KMS-11 (cell line): ENCODE measurements around the gene SLC25A26.

ENCODE experiments used
- H2AFZ ChIP-seq: fragments of 200-600 bp; sonication (generic); 2 replicates; pipeline ENCODE4 v1.6.1; 2016; ENCODE audit warnings: antibody characterized with exemption, mixed run types, low read depth
- H3K27ac ChIP-seq: fragments of 200-600 bp; sonication (generic); 2 replicates; pipeline ENCODE4 v1.6.1; 2016; ENCODE audit warnings: mild to moderate bottlenecking, mixed run types
- H3K27me3 ChIP-seq: fragments of 200-600 bp; sonication (generic); 2 replicates; pipeline ENCODE4 v1.6.1; 2017; ENCODE audit warnings: mild to moderate bottlenecking, low read depth, mixed run types, moderate library complexity; ENCODE audit not compliant: insufficient read depth
- H3K36me3 ChIP-seq: fragments of 200-600 bp; sonication (generic); 2 replicates; pipeline ENCODE4 v1.6.1; 2017; ENCODE audit warnings: mild to moderate bottlenecking, mixed run types; ENCODE audit not compliant: insufficient read depth
- H3K4me1 ChIP-seq: fragments of 200-600 bp; sonication (generic); 2 replicates; pipeline ENCODE4 v1.6.1; 2016; ENCODE audit warnings: mild to moderate bottlenecking, low read depth, mixed run types; ENCODE audit not compliant: poor library complexity, severe bottlenecking
- H3K4me2 ChIP-seq: fragments of 200-600 bp; sonication (generic); 2 replicates; pipeline ENCODE4 v1.7.0; 2016; ENCODE audit warnings: mild to moderate bottlenecking, mixed run types
- H3K4me3 ChIP-seq: fragments of 200-600 bp; sonication (generic); IDR thresholded peaks from 2 replicates; pipeline ENCODE4 v1.6.1; 2017; ENCODE audit warnings: low read depth, low read length, mixed read lengths; ENCODE audit not compliant: insufficient read depth
- H3K79me2 ChIP-seq: fragments of 200-600 bp; sonication (generic); 2 replicates; pipeline ENCODE4 v1.6.1; 2016; ENCODE audit warnings: low read depth, mixed run types; ENCODE audit not compliant: insufficient read depth
- H3K9ac ChIP-seq: fragments of 200-600 bp; sonication (generic); 2 replicates; pipeline ENCODE4 v1.6.1; 2016; ENCODE audit warnings: mild to moderate bottlenecking, mixed run types
- H4K20me1 ChIP-seq: fragments of 200-600 bp; sonication (generic); 2 replicates; pipeline ENCODE4 v1.6.1; 2016; ENCODE audit warnings: mild to moderate bottlenecking, mixed run types; ENCODE audit not compliant: insufficient read depth
- TF ChIP-seq, protein P1 (sequence below): fragments of 200-600 bp; sonication (generic); conservative IDR thresholded peaks from 2 replicates; pipeline ENCODE4 v1.6.1; 2017; ENCODE audit warnings: low read depth, mild to moderate bottlenecking, antibody characterized with exemption, low read length, moderate library complexity, mixed read lengths

The SLC25A26 gene

DNA sequence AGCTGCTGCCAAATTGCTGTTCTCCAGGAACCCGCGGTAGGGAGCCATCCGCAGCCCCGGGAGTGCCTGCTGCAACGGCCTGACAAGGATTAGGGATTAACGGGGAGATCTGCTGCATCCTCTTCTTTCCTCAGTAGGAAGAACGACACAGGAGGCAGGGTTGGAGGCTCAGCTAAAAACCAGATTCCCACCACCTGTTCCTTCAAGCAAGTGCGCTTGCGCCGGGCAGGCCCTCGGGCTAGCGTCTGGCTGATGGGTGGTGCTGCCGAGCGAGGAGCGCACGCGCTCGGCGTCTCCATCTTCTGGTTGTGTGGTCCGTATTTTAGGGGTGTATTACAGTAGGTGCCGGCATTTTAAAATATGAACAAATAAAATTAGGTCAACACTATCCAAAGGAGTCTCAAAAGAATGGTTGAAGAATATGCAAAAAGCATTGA is 25.4 kb upstream of the SLC25A26 start:
- H3K4me2 ChIP-seq, result no peak overlapping the region
- no peak overlapping the region for H3K9ac ChIP-seq
- no peaks in the 10 kb centered on the region for H4K20me1 ChIP-seq
- H3K36me3 ChIP-seq, result no peaks in the 10 kb centered on the region
- TF ChIP-seq, protein P1, sequence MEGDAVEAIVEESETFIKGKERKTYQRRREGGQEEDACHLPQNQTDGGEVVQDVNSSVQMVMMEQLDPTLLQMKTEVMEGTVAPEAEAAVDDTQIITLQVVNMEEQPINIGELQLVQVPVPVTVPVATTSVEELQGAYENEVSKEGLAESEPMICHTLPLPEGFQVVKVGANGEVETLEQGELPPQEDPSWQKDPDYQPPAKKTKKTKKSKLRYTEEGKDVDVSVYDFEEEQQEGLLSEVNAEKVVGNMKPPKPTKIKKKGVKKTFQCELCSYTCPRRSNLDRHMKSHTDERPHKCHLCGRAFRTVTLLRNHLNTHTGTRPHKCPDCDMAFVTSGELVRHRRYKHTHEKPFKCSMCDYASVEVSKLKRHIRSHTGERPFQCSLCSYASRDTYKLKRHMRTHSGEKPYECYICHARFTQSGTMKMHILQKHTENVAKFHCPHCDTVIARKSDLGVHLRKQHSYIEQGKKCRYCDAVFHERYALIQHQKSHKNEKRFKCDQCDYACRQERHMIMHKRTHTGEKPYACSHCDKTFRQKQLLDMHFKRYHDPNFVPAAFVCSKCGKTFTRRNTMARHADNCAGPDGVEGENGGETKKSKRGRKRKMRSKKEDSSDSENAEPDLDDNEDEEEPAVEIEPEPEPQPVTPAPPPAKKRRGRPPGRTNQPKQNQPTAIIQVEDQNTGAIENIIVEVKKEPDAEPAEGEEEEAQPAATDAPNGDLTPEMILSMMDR, result no peak
- no peak overlapping the region for H2AFZ ChIP-seq
- H3K79me2 ChIP-seq, result no peaks in the 10 kb centered on the region
- H3K4me3 ChIP-seq, result no peak overlapping the region
- no peak overlapping the region for H3K27ac ChIP-seq
- H3K27me3 ChIP-seq, result no peaks in the 10 kb centered on the region
- H3K4me1 ChIP-seq, result no peaks in the 10 kb centered on the region

DNA sequence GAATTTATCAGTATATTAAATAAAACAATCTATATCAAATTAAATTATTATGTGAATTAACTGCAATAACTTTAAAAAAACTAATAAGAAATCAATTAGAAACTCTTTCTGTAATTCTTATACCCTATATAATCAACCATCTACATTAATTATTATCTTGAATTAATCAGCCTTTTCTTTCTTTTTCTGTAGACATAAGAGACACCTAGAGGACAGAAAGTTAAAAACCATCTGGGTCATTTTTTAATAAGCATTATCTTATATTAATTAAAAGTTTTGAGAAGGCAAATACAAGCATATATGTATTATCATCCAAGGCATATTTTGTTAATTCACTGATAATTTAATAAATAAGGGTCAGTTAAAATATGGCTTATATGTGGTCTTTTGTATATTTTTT is 24.2 kb upstream of the SLC25A26 start:
- no peak overlapping the region for H2AFZ ChIP-seq
- no peak overlapping the region for H3K4me3 ChIP-seq
- no peak overlapping the region for H3K27ac ChIP-seq
- H4K20me1 ChIP-seq, result no peaks in the 10 kb centered on the region
- TF ChIP-seq, protein P1, result no peak; the same call in 1 of the 2 replicates
- H3K9ac ChIP-seq, result no peak overlapping the region
- no peaks in the 10 kb centered on the region for H3K4me1 ChIP-seq
- no peaks in the 10 kb centered on the region for H3K36me3 ChIP-seq
- no peaks in the 10 kb centered on the region for H3K79me2 ChIP-seq
- H3K4me2 ChIP-seq, result no peak overlapping the region
- no peaks in the 10 kb centered on the region for H3K27me3 ChIP-seq

DNA sequence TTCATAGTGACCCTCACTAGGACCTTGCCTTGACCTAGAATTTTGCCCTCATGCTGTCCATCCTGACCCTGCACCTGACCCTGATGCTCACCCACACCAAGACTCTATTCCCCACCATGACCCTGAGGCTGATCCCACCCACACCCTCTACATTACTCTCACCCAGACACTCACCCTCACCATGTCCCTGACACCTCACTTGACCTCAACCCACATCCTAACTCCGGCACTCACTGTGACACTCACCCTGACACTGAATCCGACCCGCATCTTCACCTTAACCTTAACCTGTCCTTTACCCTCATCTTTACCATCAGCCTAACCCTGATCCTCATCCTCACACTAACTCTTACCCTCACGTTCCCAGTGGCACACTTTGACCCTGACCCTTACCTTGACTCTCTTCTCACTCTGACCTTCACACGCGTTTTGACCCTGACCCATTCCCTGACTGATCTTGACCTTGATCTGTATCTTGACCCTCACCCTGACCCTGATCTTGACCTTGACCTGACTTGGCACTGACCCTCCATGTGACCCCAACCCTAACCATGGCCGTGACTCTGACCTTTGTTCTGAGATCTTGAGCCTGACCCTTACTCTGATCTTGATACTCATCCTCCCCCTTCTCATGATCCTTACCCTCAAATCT is 22.2 kb upstream of the SLC25A26 start:
- Histone ChIP-seq H3K9ac (no peak overlapping the region), H3K36me3 (no peaks in the 10 kb centered on the region), H3K4me1 (no peaks in the 10 kb centered on the region), H3K27me3 (no peaks in the 10 kb centered on the region), H2AFZ (no peak overlapping the region), H3K4me3 (no peak overlapping the region), H4K20me1 (no peaks in the 10 kb centered on the region), H3K4me2 (no peak overlapping the region), H3K79me2 (no peaks in the 10 kb centered on the region), H3K27ac (no peak overlapping the region)
- TF ChIP-seq, protein P1, result no peak

DNA sequence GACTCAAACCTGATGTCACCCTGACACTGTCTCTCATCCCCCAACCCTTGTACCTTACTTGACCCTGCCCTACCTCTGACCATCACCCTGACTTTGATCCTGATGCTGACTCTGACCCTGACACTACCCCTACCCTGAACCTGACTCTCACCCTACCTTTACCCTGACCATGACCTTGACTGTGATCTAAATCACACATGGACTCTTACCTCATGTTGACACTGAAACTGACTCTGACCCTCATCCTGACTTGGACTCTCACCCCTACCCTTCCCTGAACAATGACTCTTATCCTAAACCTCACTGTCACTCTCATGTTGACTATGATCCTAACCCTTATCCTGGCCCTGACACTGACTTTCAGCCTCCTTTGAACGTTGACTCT is 21.7 kb upstream of the SLC25A26 start:
- H3K79me2 ChIP-seq, result no peaks in the 10 kb centered on the region
- H3K36me3 ChIP-seq, result no peaks in the 10 kb centered on the region
- no peak overlapping the region for H3K27ac ChIP-seq
- TF ChIP-seq, protein P1, result no peak
- no peak overlapping the region for H3K9ac ChIP-seq
- H3K27me3 ChIP-seq, result no peaks in the 10 kb centered on the region
- H3K4me2 ChIP-seq, result no peak overlapping the region
- no peaks in the 10 kb centered on the region for H4K20me1 ChIP-seq
- no peaks in the 10 kb centered on the region for H3K4me1 ChIP-seq
- no peak overlapping the region for H2AFZ ChIP-seq
- no peak overlapping the region for H3K4me3 ChIP-seq
